HEK293T (cell line): ENCODE measurements around the gene CRYBG1.

Experiments
- CTCF ChIA-PET: fragments of 350-600 bp; formaldehyde crosslinking; extraction: SDS; loops from one replicate; lab custom pipeline; 2021; ENCODE audit warnings: antibody characterized with exemption, inconsistent platforms; lab: Yijun Ruan, JAX
- POLR2A ChIA-PET: fragments of 350-600 bp; formaldehyde crosslinking; extraction: SDS; loops from one replicate; lab custom pipeline; 2020; ENCODE audit warnings: antibody characterized with exemption, inconsistent platforms; lab: Yijun Ruan, JAX
- DNase-seq: peaks from one replicate; pipeline ENCODE4 v3.0.0; 2012; ENCODE audit warnings: mixed read lengths; ENCODE audit errors: extremely low spot score
- ARNT ChIP-seq: fragments of 450-650 bp; IDR thresholded peaks from 2 replicates; pipeline ENCODE4 v1.6.1; 2017; ENCODE audit warnings: mild to moderate bottlenecking
- BHLHE40 ChIP-seq: fragments of 450-650 bp; IDR thresholded peaks from 2 replicates; pipeline ENCODE4 v1.6.1; 2016; ENCODE audit warnings: mild to moderate bottlenecking, moderate library complexity, borderline replicate concordance
- CTBP1 ChIP-seq: fragments of 450-650 bp; IDR thresholded peaks from 2 replicates; pipeline ENCODE4 v1.6.1; 2016; ENCODE audit warnings: borderline replicate concordance
- ELF4 ChIP-seq: fragments of 450-650 bp; IDR thresholded peaks from 2 replicates; pipeline ENCODE4 v1.6.1; 2017; ENCODE audit warnings: antibody characterized with exemption
- FOXA1 ChIP-seq: fragments of 450-650 bp; IDR thresholded peaks from 2 replicates; pipeline ENCODE4 v1.6.1; 2016; ENCODE audit warnings: mild to moderate bottlenecking
- FOXK2 ChIP-seq: fragments of 450-650 bp; IDR thresholded peaks from 2 replicates; pipeline ENCODE4 v1.6.1; 2016; ENCODE audit warnings: mild to moderate bottlenecking
- FOXM1 ChIP-seq: fragments of 450-650 bp; IDR thresholded peaks from 2 replicates; pipeline ENCODE4 v1.6.1; 2017; ENCODE audit warnings: mild to moderate bottlenecking, borderline replicate concordance
- HDGF ChIP-seq: fragments of 450-650 bp; IDR thresholded peaks from 2 replicates; pipeline ENCODE4 v1.6.1; 2017; ENCODE audit warnings: antibody characterized with exemption, borderline replicate concordance
- L3MBTL2 ChIP-seq: fragments of 450-650 bp; conservative IDR thresholded peaks from 2 replicates; pipeline ENCODE4 v1.6.1; 2016; ENCODE audit warnings: mild to moderate bottlenecking
- LEF1 ChIP-seq: fragments of 450-650 bp; IDR thresholded peaks from 2 replicates; pipeline ENCODE4 v1.6.1; 2017; ENCODE audit warnings: mild to moderate bottlenecking, borderline replicate concordance
- NFRKB ChIP-seq: fragments of 450-650 bp; IDR thresholded peaks from 2 replicates; pipeline ENCODE4 v1.6.1; 2016; ENCODE audit warnings: mild to moderate bottlenecking, moderate library complexity
- PKNOX1 ChIP-seq: fragments of 450-650 bp; IDR thresholded peaks from 2 replicates; pipeline ENCODE4 v1.6.1; 2016
- SP1 ChIP-seq: fragments of 450-650 bp; IDR thresholded peaks from 2 replicates; pipeline ENCODE4 v1.6.1; 2017
- TARDBP ChIP-seq: fragments of 450-650 bp; IDR thresholded peaks from 2 replicates; pipeline ENCODE4 v1.6.1; 2016
- ZNF384 ChIP-seq: fragments of 450-650 bp; IDR thresholded peaks from 2 replicates; pipeline ENCODE4 v1.6.1; 2016

The CRYBG1 gene

GRCh38 chr6:106617302-106617701 is 256.8 kb downstream of the CRYBG1 start:
- no peak for DNase-seq
- TF ChIP-seq LEF1 (no peak), PKNOX1 (no peak), L3MBTL2 (no peak), ZNF384 (no peak)
- ChIA-PET POLR2A (no interaction called here), CTCF (interaction anchor here (1.4 kb wide), 1 partner anchor 9 kb away, joined by 6 read pairs; no protein-coding TSS in a partner anchor)

- TF ChIP-seq ARNT (no peak), BHLHE40 (no peak), SP1 (no peak), FOXM1 (no peak), ELF4 (no peak), FOXA1 (no peak), HDGF (no peak)
- DNase-seq, result no peak
- ChIA-PET CTCF (interaction anchor here (1.4 kb wide), 1 partner anchor 10 kb away, joined by 6 read pairs; no protein-coding TSS in a partner anchor), POLR2A (no interaction called here)
Observed at GRCh38 chr6:106617857-106618256, 257.3 kb downstream of the CRYBG1 start.

GRCh38 chr6:106618324-106618723 is 257.8 kb downstream of the CRYBG1 start:
- ChIA-PET POLR2A (no interaction called here), CTCF (interaction anchor here (1.4 kb wide), 1 partner anchor 10 kb away, joined by 6 read pairs; no protein-coding TSS in a partner anchor)
- DNase-seq, result no peak
- TF ChIP-seq FOXM1 (no peak), ELF4 (no peak), SP1 (no peak), PKNOX1 (no peak), FOXK2 (no peak), LEF1 (no peak), L3MBTL2 (no peak), CTBP1 (no peak), ARNT (no peak), ZNF384 (no peak), NFRKB (no peak), FOXA1 (no peak)

- TF ChIP-seq L3MBTL2 (no peak), FOXK2 (no peak), HDGF (no peak), BHLHE40 (no peak), ZNF384 (no peak), NFRKB (no peak)
- no peak for DNase-seq
- ChIA-PET POLR2A (no interaction called here), CTCF (interaction anchor here (0.6 to 1.2 kb wide), 2 partner anchors 11 kb away, joined by 3 to 4 read pairs; no protein-coding TSS in a partner anchor)
Observed at GRCh38 chr6:106619223-106619622, 258.7 kb downstream of the CRYBG1 start.

GRCh38 chr6:106620931-106621672 is 260.6 kb downstream of the CRYBG1 start:
- ChIA-PET CTCF (interaction anchor here (1.9 kb wide), 1 partner anchor 12 kb away, joined by 9 read pairs; no protein-coding TSS in a partner anchor), POLR2A (no interaction called here)
- DNase-seq, result no peak
- TF ChIP-seq CTBP1 (no peak), FOXM1 (no peak), ARNT (no peak), ZNF384 (no peak), BHLHE40 (no peak), FOXK2 (no peak), L3MBTL2 (no peak), TARDBP (no peak)
